H1 (cell line): Measurements from ENCODE around the gene FCHSD1. TPM values are rescaled to one million over a fixed set of nuclear protein-coding genes. Genes with fewer than 3 reads are reported as not detected.

Source experiments
- CTCF ChIA-PET: fragments of 300-600 bp; sonication (Branson Sonifier 250); formaldehyde crosslinking; loops from one replicate; lab custom pipeline; 2021; ENCODE audit not compliant: partially characterized antibody; lab: Charles Lee
- POLR2A ChIA-PET: fragments of 300-600 bp; sonication (Branson Sonifier 250); formaldehyde crosslinking; loops from one replicate; lab custom pipeline; 2021; ENCODE audit warnings: inconsistent platforms; ENCODE audit not compliant: partially characterized antibody; lab: Charles Lee
- DNase-seq, 2 experiments: peaks; one replicate each; pipeline versions ENCODE4 v3.0.0 to v3.0.0-alpha.2; 2010 to 2022; ENCODE audit warnings: low spot score in 2 of 2, low read depth in 1 of 2, mixed read lengths in 1 of 2
- FAIRE-seq: peaks from 2 replicates; lab custom pipeline; 2011; peaks lifted over from hg19 to GRCh38; lab: Jason Lieb, UNC
- H2AFZ ChIP-seq: 2 replicates; pipeline ENCODE4 v1.8.1; 2012; ENCODE audit warnings: low read length, inconsistent platforms
- H2AK5ac ChIP-seq: 2 replicates; pipeline ENCODE4 v1.6.1; 2013; ENCODE audit warnings: low read depth, low read length
- H2BK120ac ChIP-seq: replicated peaks from 2 replicates; pipeline ENCODE3; 2013; ENCODE audit warnings: low read depth, low read length, inconsistent platforms
- H2BK12ac ChIP-seq: 2 replicates; pipeline ENCODE4 v1.6.1; 2013; ENCODE audit warnings: low read depth, low read length
- H2BK15ac ChIP-seq: 2 replicates; pipeline ENCODE4 v1.6.1; 2013; ENCODE audit warnings: low read length
- H2BK20ac ChIP-seq: 2 replicates; pipeline ENCODE4 v1.6.1; 2013; ENCODE audit warnings: low read length
- H2BK5ac ChIP-seq: 2 replicates; pipeline ENCODE4 v1.6.1; 2013; ENCODE audit warnings: low read depth, low read length
- H3K14ac ChIP-seq: 2 replicates; pipeline ENCODE4 v1.6.1; 2013; ENCODE audit warnings: inconsistent platforms; ENCODE audit not compliant: insufficient read length
- H3K18ac ChIP-seq: 2 replicates; pipeline ENCODE4 v1.6.1; 2013; ENCODE audit warnings: low read length; ENCODE audit errors: extremely low read depth
- H3K23ac ChIP-seq: 2 replicates; pipeline ENCODE4 v1.6.1; 2013; ENCODE audit warnings: inconsistent platforms; ENCODE audit not compliant: insufficient read length
- H3K23me2 ChIP-seq: 2 replicates; pipeline ENCODE4 v1.6.1; 2013; ENCODE audit warnings: low read depth, low read length
- H3K27ac ChIP-seq: 2 replicates; pipeline ENCODE4 v1.6.1; 2011; ENCODE audit warnings: low read depth, low read length, inconsistent platforms
- H3K27me3 ChIP-seq, 4 experiments: replicated peaks in 1 of 4; 1 replicate in 1 of 4; 2 replicates in 3 of 4; pipeline versions ENCODE4 v1.6.1 to v1.8.1; 2011 to 2013; ENCODE audit warnings: low read length in 3 of 4, mild to moderate bottlenecking in 3 of 4, inconsistent platforms in 2 of 4, mixed read lengths in 2 of 4, moderate library complexity in 1 of 4; ENCODE audit not compliant: control insufficient read depth in 3 of 4, insufficient read depth in 3 of 4; ENCODE audit errors: extremely low read depth in 1 of 4
- H3K36me3 ChIP-seq, 4 experiments: 2 replicates each; pipeline versions ENCODE4 v1.6.1 to v1.8.1; 2011 to 2013; ENCODE audit warnings: mild to moderate bottlenecking in 4 of 4, low read length in 3 of 4, moderate library complexity in 2 of 4, control low read depth in 1 of 4, inconsistent platforms in 1 of 4; ENCODE audit not compliant: insufficient read depth in 4 of 4, control insufficient read depth in 2 of 4
- H3K4ac ChIP-seq: replicated peaks from 2 replicates; pipeline ENCODE3; 2013; ENCODE audit warnings: low read length, low read depth, mixed read lengths, inconsistent platforms; ENCODE audit not compliant: insufficient read length
- H3K4me1 ChIP-seq, 4 experiments: replicated peaks in 1 of 4; 1 replicate in 1 of 4; 2 replicates in 3 of 4; pipeline versions ENCODE4 v1.6.1 to v1.8.1; 2011 to 2013; ENCODE audit warnings: low read length in 3 of 4, inconsistent platforms in 2 of 4, mixed read lengths in 1 of 4; ENCODE audit not compliant: insufficient read depth in 4 of 4, control insufficient read depth in 3 of 4
- H3K4me2 ChIP-seq, 2 experiments: 2 replicates each; pipeline versions ENCODE4 v1.6.1 to v1.8.1; 2011 to 2013; ENCODE audit warnings: low read depth in 2 of 2, low read length in 2 of 2, control low read depth in 1 of 2, inconsistent platforms in 1 of 2, mild to moderate bottlenecking in 1 of 2; ENCODE audit not compliant: insufficient read depth in 1 of 2
- H3K4me3 ChIP-seq, 4 experiments: fragments of 200-600, 300-600 bp in 1 of 4; sonication (generic), shearing (Covaris generic), sonication (Bioruptor Twin) in 1 of 4; 2 replicates each; pipeline versions ENCODE4 v1.5.1 to v1.8.1; 2011 to 2016; ENCODE audit warnings: low read length in 4 of 4, low read depth in 3 of 4, control low read depth in 2 of 4, inconsistent platforms in 2 of 4, mild to moderate bottlenecking in 2 of 4, mixed read lengths in 1 of 4, moderate library complexity in 1 of 4; ENCODE audit not compliant: insufficient read depth in 2 of 4; ENCODE audit errors: extremely low read depth in 1 of 4
- H3K56ac ChIP-seq: replicated peaks from 2 replicates; pipeline ENCODE3; 2013; ENCODE audit warnings: low read depth, mild to moderate bottlenecking, mixed read lengths, low read length, inconsistent platforms; ENCODE audit not compliant: insufficient read length
- H3K79me1 ChIP-seq: 2 replicates; pipeline ENCODE4 v1.6.1; 2013; ENCODE audit warnings: low read depth, low read length, control low read depth
- H3K79me2 ChIP-seq, 2 experiments: 2 replicates each; pipeline versions ENCODE4 v1.6.1 to v1.8.1; 2012 to 2013; ENCODE audit warnings: low read length in 2 of 2, mild to moderate bottlenecking in 2 of 2, inconsistent platforms in 1 of 2; ENCODE audit not compliant: insufficient read depth in 2 of 2, control insufficient read depth in 1 of 2
- H3K9ac ChIP-seq, 4 experiments: replicated peaks in 1 of 4; 1 replicate in 1 of 4; 2 replicates in 3 of 4; pipeline versions ENCODE4 v1.6.1 to v1.8.1; 2011 to 2013; ENCODE audit warnings: low read depth in 3 of 4, low read length in 3 of 4, control low read depth in 2 of 4, mild to moderate bottlenecking in 2 of 4, moderate library complexity in 2 of 4, inconsistent platforms in 1 of 4; ENCODE audit errors: extremely low read depth in 1 of 4
- H3K9me3 ChIP-seq, 2 experiments: 2 replicates each; pipeline versions ENCODE4 v1.6.1 to v1.8.1; 2012 to 2013; ENCODE audit warnings: mild to moderate bottlenecking in 2 of 2, moderate library complexity in 2 of 2, control low read depth in 1 of 2, inconsistent platforms in 1 of 2, low read depth in 1 of 2, low read length in 1 of 2, mixed read lengths in 1 of 2; ENCODE audit not compliant: insufficient read depth in 2 of 2
- H4K20me1 ChIP-seq, 2 experiments: replicated peaks in 1 of 2; 2 replicates each; pipeline versions ENCODE3 to v1.8.1; 2011 to 2013; ENCODE audit warnings: inconsistent platforms in 2 of 2, low read length in 2 of 2, mild to moderate bottlenecking in 1 of 2; ENCODE audit not compliant: insufficient read depth in 2 of 2, control insufficient read depth in 1 of 2
- H4K5ac ChIP-seq: 2 replicates; pipeline ENCODE4 v1.6.1; 2013; ENCODE audit warnings: low read length, low read depth, mixed read lengths, inconsistent platforms; ENCODE audit not compliant: insufficient read length
- H4K8ac ChIP-seq: 2 replicates; pipeline ENCODE4 v1.8.0; 2013; ENCODE audit warnings: mild to moderate bottlenecking, moderate library complexity, low read length, inconsistent platforms; ENCODE audit not compliant: insufficient read depth; ENCODE audit errors: extremely low read depth
- H4K91ac ChIP-seq: replicated peaks from 2 replicates; pipeline ENCODE3; 2013; ENCODE audit warnings: low read length, mixed read lengths, inconsistent platforms; ENCODE audit not compliant: insufficient read length
- CEBPB ChIP-seq: IDR thresholded peaks from 2 replicates; pipeline ENCODE4 v1.6.1; 2012; ENCODE audit warnings: low read depth, low read length
- CTBP2 ChIP-seq: IDR thresholded peaks from 2 replicates; pipeline ENCODE4 v1.7.0; 2011; ENCODE audit warnings: borderline replicate concordance, mild to moderate bottlenecking, moderate library complexity, mixed read lengths, low read length; ENCODE audit not compliant: insufficient read depth, insufficient read length
- EGR1 ChIP-seq: IDR thresholded peaks from 2 replicates; pipeline ENCODE4 v1.6.1; 2011; ENCODE audit warnings: low read depth, low read length, borderline replicate concordance
- GTF2F1 ChIP-seq: IDR thresholded peaks from 2 replicates; pipeline ENCODE4 v1.6.1; 2012; ENCODE audit warnings: low read depth, low read length, improper control_type of control experiment, borderline replicate concordance
- HDAC2 ChIP-seq, 2 experiments: fragments of 300-600 bp in 1 of 2; sonication (generic) in 1 of 2; IDR thresholded peaks; 2 replicates each; pipeline ENCODE4 v1.6.1; 2011 to 2012; ENCODE audit warnings: low read depth in 2 of 2, low read length in 2 of 2, mild to moderate bottlenecking in 2 of 2, moderate library complexity in 2 of 2, borderline replicate concordance in 1 of 2, inconsistent platforms in 1 of 2
- KDM4A ChIP-seq: IDR thresholded peaks from one replicate; pipeline ENCODE4 v1.7.1; 2012; ENCODE audit warnings: low read depth, mild to moderate bottlenecking, moderate library complexity, low read length, inconsistent platforms; ENCODE audit not compliant: severe bottlenecking
- PHF8 ChIP-seq: fragments of 200-600 bp; sonication (generic); conservative IDR thresholded peaks from 2 replicates; pipeline ENCODE4 v1.7.1; 2012; ENCODE audit warnings: low read depth, mild to moderate bottlenecking, inconsistent platforms, low read length, moderate library complexity
- RNF2 ChIP-seq: fragments of 200-900, 300-1000 bp; sonication (generic); IDR thresholded peaks from 2 replicates; pipeline ENCODE4 v1.7.1; 2016; ENCODE audit warnings: borderline replicate concordance, low read depth, mild to moderate bottlenecking, antibody characterized with exemption, low read length; ENCODE audit not compliant: poor library complexity, severe bottlenecking; ENCODE audit errors: missing control alignments
- SAP30 ChIP-seq: fragments of 300-600 bp; sonication (generic); IDR thresholded peaks from 2 replicates; pipeline ENCODE4 v1.7.1; 2012; ENCODE audit warnings: low read length, moderate library complexity, mild to moderate bottlenecking, inconsistent platforms; ENCODE audit not compliant: insufficient read depth, insufficient replicate concordance
- SIRT6 ChIP-seq: IDR thresholded peaks from one replicate; pipeline ENCODE4 v1.7.1; 2012; ENCODE audit warnings: low read length, inconsistent platforms
- SIX5 ChIP-seq: IDR thresholded peaks from 2 replicates; pipeline ENCODE4 v1.6.1; 2011; ENCODE audit warnings: mild to moderate bottlenecking, low read depth, low read length
- TBP ChIP-seq: IDR thresholded peaks from 2 replicates; pipeline ENCODE4 v1.6.1; 2011; ENCODE audit warnings: low read depth, low read length, improper control_type of control experiment
- ZNF274 ChIP-seq: IDR thresholded peaks from 2 replicates; pipeline ENCODE4 v1.7.0; 2012; ENCODE audit warnings: low read length, borderline replicate concordance; ENCODE audit errors: extremely low read depth
- WGBS, 2 experiments: shearing (Covaris generic) in 1 of 2; methylation state at CpG; one replicate each; pipeline versions ENCODE4 v1.1.6 to v1.1.7; 2013 to 2015; ENCODE audit warnings: low lambda C conversion rate in 2 of 2, mixed read lengths in 2 of 2, inconsistent platforms in 1 of 2, low coverage in 1 of 2, missing lambda C conversion rate in 1 of 2; ENCODE audit not compliant: insufficient replicate concordance in 2 of 2, insufficient coverage in 1 of 2, insufficient read length in 1 of 2; ENCODE audit errors: extremely low coverage in 1 of 2, missing lambda C conversion rate in 1 of 2; 5-methylcytosine and 5-hydroxymethylcytosine counted together
- polyA plus RNA-seq, 7 experiments: library from polyadenylated mRNA; depleted of rRNA in 3 of 7; stranded (reverse) in 5 of 7; unstranded in 2 of 7; fragments of >200 nt in 5 of 7; fragments of 200-250 nt in 2 of 7; gene quantifications; 1 replicate in 5 of 7; 2 replicates in 1 of 7; 4 replicates in 1 of 7; pipeline versions ENCODE4 v1.2.1 to v1.2.3, GENCODE V29; 2011 to 2013; ENCODE audit warnings: missing spikeins in 2 of 7, mixed read lengths in 2 of 7
- total RNA-seq: library from RNA; stranded (reverse); fragmentation: NEBNext Ultra II Directional; extraction: Animal tissue kit (Norgen Biotek cat#: 25700); gene quantifications from 2 replicates; pipeline ENCODE4 v1.2.1, GENCODE V29; 2021

Gene FCHSD1
- total and polyA plus RNA-seq, 2 of the 8 experiments (the other 6 are each of a cell fraction or from before 2014, with no cell fraction given): 22.0 to 30.1 TPM

DNA sequence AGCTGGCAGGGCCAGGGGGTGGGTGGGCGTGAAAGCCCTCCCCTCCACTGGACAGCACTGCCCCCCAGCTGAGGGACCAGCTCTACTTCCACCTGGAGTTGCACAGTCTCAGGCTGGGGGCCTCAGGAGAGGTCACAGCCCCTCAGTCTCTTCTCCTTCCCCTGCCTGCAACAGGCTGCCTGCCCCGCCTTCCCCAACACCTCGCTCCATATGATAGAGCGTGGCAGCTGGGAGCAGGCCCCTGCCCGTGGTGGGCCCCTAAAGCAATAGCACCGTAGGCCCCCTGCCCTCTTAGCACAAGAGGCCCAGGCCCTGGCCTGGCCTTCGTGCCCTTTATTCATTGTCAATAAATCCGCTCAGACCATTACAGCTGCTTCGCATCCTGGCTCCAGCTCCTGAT is 10.5 kb downstream of the FCHSD1 start:
- no peak overlapping the region for H2BK5ac ChIP-seq
- no peaks in the 10 kb centered on the region for H3K9me3 ChIP-seq
- H3K36me3 ChIP-seq: peaks cover 0 to 25% (median 2%) of the 10 kb centered on the region in 4 experiments; a peak in 3 of 8 replicates
- ChIA-PET CTCF (interaction anchor here (0.6 to 2.9 kb wide), 8 partner anchors 14 to 62 kb away, joined by 3 to 17 read pairs (median 4); no protein-coding TSS in a partner anchor), POLR2A (interaction anchor here (0.6 to 6.8 kb wide), 11 partner anchors 8 to 123 kb away, joined by 3 to 96 read pairs (median 3); partner anchors contain the start of genes DIAPH1 and FCHSD1)
- peaks cover 4% of the 10 kb centered on the region for H3K79me1 ChIP-seq
- no peak overlapping the region for H2BK15ac ChIP-seq
- peaks cover 3 to 8% of the 10 kb centered on the region in 2 experiments; a peak in 3 of 4 replicates for H3K79me2 ChIP-seq
- H2AK5ac ChIP-seq: no peak overlapping the region
- H3K9ac ChIP-seq: no peak overlapping the region
- FAIRE-seq: no peak
- no peak overlapping the region for H2BK20ac ChIP-seq
- no peak overlapping the region for H4K91ac ChIP-seq
- peaks cover 0 to 4% (median 0%) of the 10 kb centered on the region in 4 experiments; a peak in 1 of 7 replicates for H3K27me3 ChIP-seq
- WGBS, 2 experiments: 88% methylated on average over 9 of the region's 9 CpGs; no CpG with 5 or more reads in 1 of the 2 experiments
- no peak overlapping the region for H3K4ac ChIP-seq
- no peak overlapping the region for H3K56ac ChIP-seq
- H4K20me1 ChIP-seq: peaks cover 3 to 14% of the 10 kb centered on the region in 2 experiments
- H2BK120ac ChIP-seq: no peak overlapping the region
- H3K27ac ChIP-seq: no peak overlapping the region
- H3K23ac ChIP-seq: no peak overlapping the region
- no peak overlapping the region for H3K14ac ChIP-seq
- H3K18ac ChIP-seq: no peak overlapping the region
- H3K4me2 ChIP-seq: no peak overlapping the region
- H3K4me1 ChIP-seq: peaks cover 0 to 4% (median 3%) of the 10 kb centered on the region in 4 experiments; a peak in 5 of 7 replicates
- no peak overlapping the region for H2AFZ ChIP-seq
- peaks cover 14% of the 10 kb centered on the region for H3K23me2 ChIP-seq
- DNase-seq: no peak
- no peak overlapping the region for H2BK12ac ChIP-seq
- no peak overlapping the region for H4K8ac ChIP-seq
- H3K4me3 ChIP-seq: no peak overlapping the region
- H4K5ac ChIP-seq: no peak overlapping the region
- TF ChIP-seq KDM4A (no peak), ZNF274 (no peak), RNF2 (no peak), CTBP2 (no peak), GTF2F1 (no peak), HDAC2 (IDR thresholded peaks at IDR 0.05; ENCODE audit: borderline replicate concordance in 1 of 2, low read depth in 2 of 2, low read length in 2 of 2) (no peak), PHF8 (no peak), SAP30 (no peak), SIRT6 (no peak), CEBPB (no peak), EGR1 (no peak), SIX5 (no peak), TBP (no peak)
